HS-5 (cell line): ENCODE results near the gene CHMP5.

Source experiments
- DNase-seq: peaks from one replicate; pipeline ENCODE4 v3.0.0-alpha.2; 2012; ENCODE audit warnings: low read depth

Gene CHMP5

GRCh38 chr9:33264473-33265177 is at the start of gene CHMP5, which contains the start of gene BAG1:
TSS of gene CHMP5 (plus strand) at chr9:33265049. CDS start at chr9:33265079, 30 bp downstream.
TSS of gene BAG1 (minus strand) at chr9:33264708.
- peak; percentile 97 for DNase-seq

DNA sequence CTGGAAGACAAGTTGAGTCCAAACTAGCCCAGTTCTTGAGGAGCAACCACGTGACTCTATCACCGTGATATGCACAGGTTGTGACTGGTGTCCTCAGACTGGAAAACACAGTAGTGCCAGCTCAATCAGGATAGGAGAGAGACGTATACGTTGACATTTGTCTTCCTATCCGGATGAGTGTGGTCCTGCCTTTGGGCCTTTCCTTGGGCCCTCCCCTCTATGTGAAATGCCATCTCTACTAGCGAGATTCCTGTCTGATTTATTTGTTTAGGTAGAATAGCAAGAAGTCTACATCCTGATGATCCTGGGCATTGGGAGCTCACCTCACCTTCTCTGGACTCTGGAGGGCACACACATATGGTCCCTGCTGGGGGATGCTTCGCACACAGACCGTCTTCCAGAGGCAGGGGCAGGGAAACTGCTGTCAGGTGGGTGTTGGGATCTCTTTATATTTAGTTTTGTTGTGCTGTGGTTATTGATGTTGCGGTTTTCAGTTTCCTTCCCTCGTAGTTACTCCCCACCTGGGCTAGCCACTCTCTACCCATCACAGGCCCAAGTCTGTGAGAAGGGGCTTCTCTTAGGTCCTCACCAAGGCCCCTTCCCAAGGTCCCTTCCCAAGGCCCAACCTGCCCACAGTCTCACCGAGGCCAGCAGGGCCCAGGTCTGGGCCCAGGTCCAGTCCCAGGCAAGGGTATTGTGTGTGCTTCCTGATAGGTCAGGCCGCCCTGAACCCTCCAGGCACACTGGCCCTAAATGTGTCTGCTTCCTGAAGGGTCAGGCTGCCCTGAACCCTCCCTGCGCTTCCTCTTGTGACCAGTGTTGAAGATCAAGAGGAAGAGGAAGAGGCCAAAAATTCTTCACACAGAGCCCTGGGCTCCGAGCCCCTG is 43.9 kb upstream of the CHMP5 start:
- no peak for DNase-seq

DNA sequence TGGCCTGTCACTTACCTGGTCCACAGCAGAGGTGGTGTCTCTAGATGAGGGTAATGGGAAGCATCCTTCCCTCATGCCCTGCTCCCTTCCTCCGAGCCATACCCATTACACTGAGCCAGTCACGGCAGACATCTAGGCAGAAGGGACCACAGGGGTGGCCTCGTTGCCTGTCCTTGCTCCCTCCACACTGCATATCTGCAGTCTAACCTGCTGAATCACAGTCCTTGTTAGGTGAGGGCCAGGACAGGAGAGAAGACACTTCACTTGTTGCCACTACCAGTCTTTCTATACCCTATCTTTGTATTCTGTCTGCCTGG is 43.3 kb upstream of the CHMP5 start:
- no peak for DNase-seq

DNA sequence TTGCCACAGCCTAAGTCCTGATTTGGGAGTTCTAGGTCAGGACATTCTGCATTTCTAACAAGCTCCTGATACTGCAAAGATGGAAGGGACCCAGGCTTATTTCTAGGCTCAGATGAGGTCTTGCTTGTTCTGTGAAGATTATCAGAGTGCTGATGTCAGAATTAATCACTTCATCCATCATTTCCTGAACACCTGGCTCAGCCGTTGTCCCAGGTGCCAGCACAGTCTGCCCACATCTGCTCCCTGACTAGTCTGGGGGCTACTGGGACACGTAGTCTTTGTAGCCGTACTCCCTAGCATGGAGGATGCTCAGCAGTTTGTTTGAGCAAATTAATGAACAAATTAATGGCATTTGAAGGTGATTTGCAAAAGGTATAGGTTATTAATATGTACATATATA is 42.8 kb upstream of the CHMP5 start:
- no peak for DNase-seq

- no peak for DNase-seq
Measured at GRCh38 chr9:33223696-33224095, 41.2 kb upstream of the CHMP5 start.

DNA sequence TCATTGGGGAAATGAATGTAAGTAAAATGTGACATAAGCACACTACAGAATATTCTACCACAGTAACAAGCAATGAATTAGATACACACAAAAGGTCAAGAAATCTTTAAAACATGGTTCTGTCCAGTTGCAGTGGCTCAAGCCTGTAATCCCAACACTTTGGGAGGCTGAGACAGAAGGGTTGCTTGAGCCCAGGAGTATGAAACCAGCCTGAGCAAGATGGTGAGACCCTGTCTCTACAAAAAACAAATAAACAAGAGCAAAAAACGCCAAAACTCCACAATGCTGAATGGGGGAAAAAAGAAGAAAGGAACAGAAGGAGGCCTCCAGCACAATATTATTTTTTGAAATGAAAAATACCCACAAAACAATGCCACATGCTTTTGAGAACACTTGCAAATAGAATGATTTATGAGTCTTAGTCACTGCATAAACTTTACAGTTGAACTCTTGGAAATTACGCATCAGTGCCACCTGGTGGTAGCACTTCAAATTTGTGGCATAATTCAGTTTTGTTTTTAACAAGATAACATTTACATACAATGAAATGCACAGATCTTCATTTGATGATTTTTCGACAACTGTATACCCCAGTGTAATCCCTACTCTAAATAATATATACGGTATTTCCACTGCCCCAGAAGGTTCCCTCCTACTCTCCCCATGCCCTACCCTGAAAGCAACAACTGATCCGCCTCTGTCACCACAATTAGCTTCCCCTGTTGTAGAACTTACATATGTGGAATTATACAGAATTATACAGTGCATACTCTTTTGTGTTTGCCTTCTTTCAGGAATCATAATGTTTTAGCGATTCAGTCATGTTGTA is 39.3 kb upstream of the CHMP5 start:
- peak; percentile 68 for DNase-seq

DNA sequence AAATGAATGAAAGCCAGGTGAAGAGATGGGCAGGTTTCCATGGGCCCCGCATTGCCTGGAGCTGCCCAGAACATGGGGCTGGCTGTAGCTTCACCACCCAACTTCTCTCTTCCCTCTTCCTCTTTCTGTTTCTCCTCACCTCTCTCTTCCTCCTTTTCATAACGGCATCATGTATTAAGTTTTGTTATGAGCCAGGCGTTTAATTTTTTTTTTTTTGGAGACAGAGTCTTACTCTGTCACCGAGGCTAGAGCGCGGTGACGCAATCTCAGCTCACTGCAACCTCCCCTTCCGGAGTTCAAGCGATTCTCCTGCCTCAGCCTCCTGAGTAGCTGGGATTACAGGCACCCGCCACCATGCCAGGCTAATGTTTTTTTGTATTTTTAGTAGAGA is 37.8 kb upstream of the CHMP5 start:
- no peak for DNase-seq

DNA sequence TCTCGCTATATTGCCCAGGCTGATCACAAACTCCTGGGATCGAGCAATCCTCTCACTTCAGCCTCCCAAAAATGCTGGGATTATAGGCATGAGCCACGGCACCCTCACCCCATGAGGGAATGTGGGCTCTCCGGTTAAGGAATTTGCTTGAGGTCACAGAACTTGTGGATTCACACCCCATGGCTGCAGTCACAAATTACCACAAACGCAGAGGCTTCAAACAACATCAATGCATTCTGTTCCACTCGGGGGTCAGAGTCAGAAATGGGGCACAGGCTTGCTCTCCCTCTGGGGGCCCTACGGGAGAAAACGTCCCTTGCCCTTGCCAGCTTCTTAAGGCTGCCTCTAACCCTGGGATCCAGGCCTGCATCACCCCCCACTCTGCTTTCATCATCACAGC is 37.1 kb upstream of the CHMP5 start:
- DNase-seq = no peak

DNA sequence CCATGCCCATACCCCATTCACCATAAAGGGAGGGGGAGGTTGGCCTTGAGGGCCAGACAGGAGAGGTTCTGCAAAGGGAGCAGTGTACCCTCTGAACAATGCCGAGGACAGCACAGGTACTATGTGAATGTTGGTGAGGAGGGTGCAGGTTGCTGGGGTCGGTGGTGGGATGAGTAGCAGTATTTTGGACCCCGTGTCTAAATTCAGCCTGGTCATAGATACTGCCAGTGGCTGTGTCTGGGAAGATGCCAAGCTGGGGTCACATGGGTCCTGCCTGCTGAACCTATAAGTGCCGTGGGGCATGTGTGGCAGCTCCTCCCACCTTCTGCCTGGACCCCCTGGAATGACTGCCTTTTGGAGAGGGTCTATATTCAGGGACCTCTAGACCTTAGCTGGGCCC is 36.2 kb upstream of the CHMP5 start:
- DNase-seq = no peak

DNA sequence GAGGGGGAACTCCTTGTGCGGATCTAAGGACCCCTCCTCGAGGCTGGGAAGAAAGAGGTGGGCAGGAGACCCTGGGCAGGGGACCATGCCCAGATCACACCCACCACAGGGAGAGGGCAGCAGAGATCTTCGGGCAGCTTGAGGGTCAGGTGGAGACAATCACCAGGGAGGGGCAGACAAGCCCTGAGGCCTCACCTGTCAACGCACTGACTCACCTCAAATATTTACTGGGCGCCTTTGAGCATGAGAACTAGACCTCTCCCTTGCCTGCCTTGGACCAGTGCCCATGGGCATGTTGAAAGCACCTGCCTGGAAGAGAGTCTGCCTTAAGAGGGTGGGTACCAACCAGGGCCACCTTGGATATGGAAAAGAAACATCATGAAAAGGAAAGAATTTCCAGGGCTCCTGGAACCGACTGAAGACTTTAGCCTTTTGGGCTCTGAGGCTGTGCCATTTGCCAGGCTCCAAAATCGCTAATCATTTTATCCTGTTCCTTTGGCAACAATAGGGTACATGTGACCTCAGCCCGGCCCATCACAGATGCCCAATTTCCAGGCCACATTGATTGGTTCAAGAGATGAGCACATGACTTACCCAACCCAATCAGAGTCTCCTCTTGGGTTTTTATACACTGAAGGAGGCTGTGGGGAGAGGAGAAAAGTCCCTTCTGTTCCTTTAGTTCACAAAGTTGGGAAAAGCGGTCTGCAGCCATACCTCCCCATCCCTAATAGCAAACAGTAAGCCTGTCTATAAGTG is 35.3 kb upstream of the CHMP5 start:
- DNase-seq = no peak

GRCh38 chr9:33230756-33231622 is 33.9 kb upstream of the CHMP5 start:
- DNase-seq = no peak

- no peak for DNase-seq
Measured at GRCh38 chr9:33231623-33231942, 33.3 kb upstream of the CHMP5 start.

DNA sequence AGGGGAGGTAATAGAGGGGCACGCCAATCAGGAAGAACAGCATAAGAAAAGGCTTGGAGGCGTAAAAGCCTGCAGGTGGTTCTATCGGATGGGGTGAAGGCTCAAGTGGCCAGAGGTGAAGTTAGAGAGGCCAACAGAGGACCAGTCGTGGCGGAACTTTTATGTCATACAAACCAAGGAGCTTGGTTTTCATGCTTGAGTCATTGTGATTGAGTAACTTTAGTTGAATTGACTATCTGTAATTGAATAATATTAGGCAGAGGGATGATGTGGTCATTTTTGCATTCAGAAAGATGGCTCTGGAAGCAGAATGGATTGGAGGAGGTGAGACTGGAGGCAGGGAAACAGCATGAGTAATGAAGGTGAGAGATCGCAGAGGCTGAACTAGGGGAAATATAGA is 32.0 kb upstream of the CHMP5 start:
- no peak for DNase-seq

DNA sequence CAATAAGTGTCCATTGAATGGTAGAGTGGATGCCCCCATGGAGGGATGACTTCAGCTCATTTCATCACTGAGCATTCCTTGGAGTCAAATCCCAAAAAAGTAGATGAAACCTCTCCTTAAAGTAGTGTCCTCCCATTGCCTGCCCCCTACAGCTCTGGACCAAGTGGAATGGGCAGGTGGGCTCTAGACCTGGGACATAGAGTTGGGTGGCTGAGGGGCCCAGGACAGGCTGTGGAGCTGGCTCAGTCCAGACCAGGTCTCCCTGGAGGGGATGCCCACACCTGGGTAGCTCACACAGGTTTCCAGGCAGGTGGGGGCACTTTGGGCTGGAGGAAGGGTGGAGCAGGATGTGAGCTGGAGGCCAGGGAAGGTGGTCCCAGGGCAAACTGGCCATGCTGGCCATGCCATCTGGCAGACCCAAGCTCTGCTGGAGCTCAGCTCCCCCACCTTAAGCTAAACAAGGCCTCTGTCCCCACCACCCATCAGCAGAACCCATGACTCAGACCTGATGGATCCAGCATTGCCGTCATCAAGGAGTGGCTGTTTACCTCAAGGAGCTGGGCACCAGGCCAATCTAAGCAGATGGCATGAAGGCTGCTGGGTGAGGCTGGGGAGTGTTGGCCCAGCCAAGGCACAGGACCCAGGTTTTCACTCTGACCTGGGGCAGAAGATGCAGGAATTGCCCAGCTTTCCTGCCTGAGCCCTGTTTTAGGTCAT is 31.1 kb upstream of the CHMP5 start:
- DNase-seq = peak; percentile 76

DNA sequence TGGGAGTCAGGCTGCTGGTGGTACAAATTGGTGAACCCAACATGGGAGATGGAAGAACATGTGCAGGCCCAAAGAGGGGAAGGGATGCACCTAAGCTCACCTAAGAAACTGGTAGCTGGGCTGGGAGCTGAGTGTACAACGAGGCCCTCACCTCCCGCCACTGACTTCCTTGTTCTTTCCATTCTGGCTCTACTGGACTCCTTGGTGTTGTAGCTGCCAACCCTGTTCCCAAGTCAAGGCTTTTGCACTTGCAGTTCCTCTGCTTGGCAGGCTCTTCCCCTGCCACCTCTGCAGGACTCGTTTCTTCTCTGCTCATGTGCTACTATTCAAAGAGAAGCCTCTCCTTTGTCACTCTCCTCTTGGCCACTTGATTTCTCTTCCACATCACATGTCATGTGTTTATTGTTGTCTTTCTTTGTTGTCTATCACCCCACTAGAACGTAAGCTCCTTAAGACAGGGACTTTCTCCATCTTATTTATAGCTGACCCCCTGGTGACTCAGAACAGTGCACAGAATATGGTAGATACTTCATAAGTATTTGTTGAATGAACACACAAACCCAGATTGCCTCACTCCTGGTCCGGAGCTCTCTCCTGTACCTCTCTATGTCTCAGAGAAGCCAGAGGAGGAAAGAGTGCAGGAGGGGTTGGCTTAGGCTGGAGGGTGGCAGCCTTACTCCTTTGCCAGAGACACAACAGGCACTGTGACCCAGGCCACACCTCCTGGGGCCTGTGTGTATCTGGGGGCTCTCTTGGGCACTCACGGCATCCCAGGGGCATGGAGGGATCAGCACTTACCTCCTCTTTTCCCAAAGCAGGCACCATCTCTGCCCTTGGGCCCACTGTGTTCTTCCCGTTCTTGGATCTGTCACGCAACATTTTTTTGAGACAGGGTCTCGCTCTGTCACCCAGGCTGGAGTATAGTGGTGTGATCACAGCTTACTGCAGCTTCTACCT is 30.1 kb upstream of the CHMP5 start:
- DNase-seq = no peak

DNA sequence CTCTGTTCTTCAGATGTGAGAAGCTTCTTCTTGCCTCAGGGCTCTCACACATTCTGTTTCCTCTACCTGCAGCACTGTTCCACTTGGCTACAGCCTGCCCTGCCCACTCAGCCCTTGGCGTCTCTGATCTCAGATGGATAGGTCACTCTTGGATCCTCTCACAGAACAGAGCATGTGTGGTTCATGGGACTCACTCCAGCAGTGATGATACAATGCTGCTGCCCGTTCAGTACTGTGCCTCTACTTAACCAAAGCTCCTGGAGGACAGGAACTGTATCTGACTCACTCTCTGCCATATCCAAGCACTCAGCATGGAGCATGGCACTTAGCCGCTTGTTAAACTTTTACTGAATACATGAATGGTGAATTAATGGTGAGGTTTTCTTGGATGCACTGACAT is 28.3 kb upstream of the CHMP5 start:
- DNase-seq = no peak

- no peak for DNase-seq
Measured at GRCh38 chr9:33239921-33240320, 24.9 kb upstream of the CHMP5 start, which contains the start of gene SPINK4. TSS of gene SPINK4 (plus strand) at chr9:33240167. CDS start at chr9:33240209, 42 bp downstream.

- no peak for DNase-seq
Measured at GRCh38 chr9:33241298-33241697, 23.6 kb upstream of the CHMP5 start.

GRCh38 chr9:33242609-33243134 is 22.2 kb upstream of the CHMP5 start:
- no peak for DNase-seq
